OCI-LY1 (cell line): ENCODE measurements around the gene TCN2.

Experiments used
- H2AFZ ChIP-seq: fragments of 200-600 bp; sonication (generic), shearing (Covaris generic); 2 replicates; pipeline ENCODE4 v1.6.0; 2014; ENCODE audit warnings: antibody characterized with exemption, mild to moderate bottlenecking, low read length
- H3F3A ChIP-seq: fragments of 200-600 bp; sonication (generic), shearing (Covaris generic); 2 replicates; pipeline ENCODE4 v1.6.0; 2014; ENCODE audit warnings: mild to moderate bottlenecking, antibody characterized with exemption, low read length, moderate library complexity; ENCODE audit not compliant: insufficient read depth
- H3K27ac ChIP-seq: fragments of 200-600 bp; sonication (generic); 2 replicates; pipeline ENCODE4 v1.5.1; 2014; ENCODE audit warnings: low read length, mixed run types, mild to moderate bottlenecking, low read depth; ENCODE audit not compliant: poor library complexity, severe bottlenecking
- H3K27me3 ChIP-seq: fragments of 200-600 bp; sonication (generic); 2 replicates; pipeline ENCODE4 v1.6.0; 2014; ENCODE audit warnings: antibody characterized with exemption, mild to moderate bottlenecking, low read length, moderate library complexity; ENCODE audit not compliant: insufficient read depth
- H3K36me3 ChIP-seq: fragments of 200-600 bp; sonication (generic); 2 replicates; pipeline ENCODE4 v1.6.1; 2014; ENCODE audit warnings: mild to moderate bottlenecking, antibody characterized with exemption, low read length, moderate library complexity, mixed read lengths; ENCODE audit not compliant: insufficient read depth
- H3K4me1 ChIP-seq: fragments of 200-600 bp; sonication (generic); 2 replicates; pipeline ENCODE4 v1.5.1; 2014; ENCODE audit warnings: mild to moderate bottlenecking, low read length, moderate library complexity; ENCODE audit not compliant: insufficient read depth, severe bottlenecking
- H3K4me2 ChIP-seq: fragments of 200-600 bp; sonication (generic), shearing (Covaris generic); 2 replicates; pipeline ENCODE4 v1.6.1; 2014; ENCODE audit warnings: low read length
- H3K4me3 ChIP-seq: fragments of 200-600 bp; sonication (generic); 2 replicates; pipeline ENCODE4 v1.5.1; 2014; ENCODE audit warnings: low read length, low read depth, mild to moderate bottlenecking, mixed read lengths; ENCODE audit not compliant: poor library complexity, severe bottlenecking
- H3K79me2 ChIP-seq: fragments of 200-600 bp; shearing (Covaris generic); 2 replicates; pipeline ENCODE4 v1.6.1; 2016; ENCODE audit warnings: mixed run types, low read length, mixed read lengths; ENCODE audit not compliant: insufficient read depth
- H3K9ac ChIP-seq: fragments of 200-600 bp; sonication (generic), shearing (Covaris generic); 2 replicates; pipeline ENCODE4 v1.6.1; 2014; ENCODE audit warnings: mild to moderate bottlenecking, low read length, mixed read lengths
- H3K9me2 ChIP-seq: fragments of 200-600 bp; sonication (generic), shearing (Covaris generic); 2 replicates; pipeline ENCODE4 v1.6.1; 2014; ENCODE audit warnings: low read depth, mild to moderate bottlenecking, low read length, mixed read lengths
- H3K9me3 ChIP-seq: fragments of 200-600 bp; shearing (Covaris generic); 2 replicates; pipeline ENCODE4 v1.6.1; 2014; ENCODE audit warnings: low read length, mixed read lengths
- H4K20me1 ChIP-seq: fragments of 200-600 bp; sonication (generic), shearing (Covaris generic); 2 replicates; pipeline ENCODE4 v1.6.0; 2016; ENCODE audit warnings: mild to moderate bottlenecking, low read length; ENCODE audit not compliant: insufficient read depth
- CTCF ChIP-seq: fragments of 200-600 bp; sonication (generic), shearing (Covaris generic); IDR thresholded peaks from 2 replicates; pipeline ENCODE4 v1.5.1; 2017; ENCODE audit warnings: mild to moderate bottlenecking, antibody characterized with exemption, low read length, moderate library complexity, mixed read lengths
- EZH2 ChIP-seq: fragments of 200-600 bp; sonication (generic), shearing (Covaris generic); IDR thresholded peaks from 2 replicates; pipeline ENCODE4 v1.8.0; 2017; ENCODE audit warnings: borderline replicate concordance, mixed run types, mild to moderate bottlenecking, antibody characterized with exemption, low read length, moderate library complexity, mixed read lengths

TCN2 gene

GRCh38 chr22:30607939-30608338 is 965 bp downstream of the TCN2 start:
- Histone ChIP-seq H4K20me1 (no peaks in the 10 kb centered on the region), H3K27ac (no peak overlapping the region), H3K36me3 (no peaks in the 10 kb centered on the region), H3K4me1 (peaks cover 21% of the 10 kb centered on the region), H3K27me3 (no peaks in the 10 kb centered on the region; the same call in 1 of the 2 replicates), H3K9me3 (no peaks in the 10 kb centered on the region), H2AFZ (no peak overlapping the region), H3F3A (no peaks in the 10 kb centered on the region), H3K4me3 (no peak overlapping the region), H3K4me2 (no peak overlapping the region), H3K9ac (no peak overlapping the region), H3K9me2 (no peaks in the 10 kb centered on the region), H3K79me2 (no peaks in the 10 kb centered on the region)
- TF ChIP-seq EZH2 (no peak), CTCF (no peak)

- Histone ChIP-seq H4K20me1 (no peaks in the 10 kb centered on the region), H3K36me3 (no peaks in the 10 kb centered on the region), H3K4me1 (peaks cover 21% of the 10 kb centered on the region), H3K9me3 (no peaks in the 10 kb centered on the region), H3K27me3 (no peaks in the 10 kb centered on the region; the same call in 1 of the 2 replicates), H3K4me2 (no peak overlapping the region), H3F3A (no peaks in the 10 kb centered on the region), H3K27ac (no peak overlapping the region), H3K9me2 (no peaks in the 10 kb centered on the region), H3K9ac (no peak overlapping the region), H3K79me2 (no peaks in the 10 kb centered on the region), H3K4me3 (no peak overlapping the region), H2AFZ (no peak overlapping the region)
- no peak for TF ChIP-seq CTCF
- no peak for TF ChIP-seq EZH2
These were observed 2.5 kb downstream of the TCN2 start for GRCh38 chr22:30609260-30610185.

- H3K9me3 ChIP-seq = no peaks in the 10 kb centered on the region
- H3K4me1 ChIP-seq = peaks cover 21% of the 10 kb centered on the region
- H3F3A ChIP-seq = no peaks in the 10 kb centered on the region
- no peak overlapping the region for H3K9ac ChIP-seq
- TF ChIP-seq CTCF (no peak), EZH2 (no peak)
- no peaks in the 10 kb centered on the region for H3K79me2 ChIP-seq
- H3K4me2 ChIP-seq = no peak overlapping the region
- no peak overlapping the region for H3K27ac ChIP-seq
- H3K27me3 ChIP-seq = no peaks in the 10 kb centered on the region
- H3K9me2 ChIP-seq = no peaks in the 10 kb centered on the region
- no peak overlapping the region for H3K4me3 ChIP-seq
- H3K36me3 ChIP-seq = no peaks in the 10 kb centered on the region
- no peak overlapping the region for H2AFZ ChIP-seq
- no peaks in the 10 kb centered on the region for H4K20me1 ChIP-seq
These were observed 3.3 kb downstream of the TCN2 start for GRCh38 chr22:30610299-30610698.
